HEK293 (cell line): ENCODE measurements around the gene SETDB2.

Experiments
- CTCF ChIA-PET: fragments of 350-600 bp; formaldehyde crosslinking; extraction: SDS; loops from one replicate; lab custom pipeline; 2021; ENCODE audit warnings: antibody characterized with exemption; lab: Yijun Ruan, JAX
- POLR2A ChIA-PET: fragments of 300-600 bp; formaldehyde crosslinking; extraction: SDS; loops from one replicate; lab custom pipeline; 2020; ENCODE audit warnings: antibody characterized with exemption, inconsistent platforms; lab: Yijun Ruan, JAX
- H3K27ac ChIP-seq: fragments of 200-500 bp; sonication (Bioruptor generic); 2 replicates; pipeline ENCODE4 v1.5.1; 2014; ENCODE audit warnings: low read depth, low read length, control low read depth, inconsistent platforms; ENCODE audit errors: extremely low read depth
- H3K36me3 ChIP-seq, 2 experiments: fragments of 200-500 bp in 1 of 2; sonication (Bioruptor generic) in 1 of 2; 1 replicate in 1 of 2; 2 replicates in 1 of 2; pipeline ENCODE4 v1.5.1; 2014 to 2017; ENCODE audit warnings: inconsistent platforms in 2 of 2, low read length in 2 of 2; ENCODE audit not compliant: control insufficient read depth in 2 of 2, insufficient read depth in 1 of 2
- H3K4me1 ChIP-seq: fragments of 200-500 bp; sonication (Bioruptor generic); 2 replicates; pipeline ENCODE4 v1.5.1; 2014; ENCODE audit warnings: mild to moderate bottlenecking, low read length, inconsistent platforms; ENCODE audit not compliant: control insufficient read depth, insufficient read depth
- H3K4me3 ChIP-seq: 2 replicates; pipeline ENCODE4 v1.5.1; 2011; ENCODE audit warnings: low read depth, mild to moderate bottlenecking, control low read depth, low read length, moderate library complexity
- H3K9me3 ChIP-seq: fragments of 200-500 bp; sonication (Bioruptor generic); 2 replicates; pipeline ENCODE4 v1.5.1; 2014; ENCODE audit warnings: low read depth, low read length, inconsistent platforms; ENCODE audit not compliant: control insufficient read depth, insufficient read depth
- GLI4 ChIP-seq: fragments of 450-650 bp; formaldehyde crosslinking; IDR thresholded peaks from 2 replicates; pipeline ENCODE4 v1.5.1; 2016; ENCODE audit warnings: missing biosample characterization, missing genetic modification characterization
- PRDM10 ChIP-seq: fragments of 450-650 bp; formaldehyde crosslinking; IDR thresholded peaks from 2 replicates; pipeline ENCODE4 v1.5.1; 2016; ENCODE audit warnings: missing biosample characterization, missing genetic modification characterization
- ZBTB21 ChIP-seq: fragments of 450-650 bp; formaldehyde crosslinking; IDR thresholded peaks from 2 replicates; pipeline ENCODE4 v1.5.1; 2017; ENCODE audit warnings: missing biosample characterization, missing genetic modification characterization
- ZBTB7A ChIP-seq: fragments of 450-650 bp; formaldehyde crosslinking; IDR thresholded peaks from 2 replicates; pipeline ENCODE4 v1.5.1; 2016; ENCODE audit warnings: low read depth, missing biosample characterization, missing genetic modification characterization
- ZFHX2 ChIP-seq: fragments of 450-650 bp; formaldehyde crosslinking; conservative IDR thresholded peaks from 2 replicates; pipeline ENCODE4 v1.5.1; 2016; ENCODE audit warnings: missing biosample characterization, missing genetic modification characterization
- ZNF24 ChIP-seq: fragments of 450-650 bp; formaldehyde crosslinking; IDR thresholded peaks from 2 replicates; pipeline ENCODE4 v1.5.1; 2016; ENCODE audit warnings: missing biosample characterization, missing genetic modification characterization
- ZNF248 ChIP-seq: fragments of 450-650 bp; formaldehyde crosslinking; IDR thresholded peaks from 2 replicates; pipeline ENCODE4 v1.5.1; 2017; ENCODE audit warnings: missing biosample characterization, missing genetic modification characterization
- ZNF558 ChIP-seq: fragments of 450-650 bp; formaldehyde crosslinking; IDR thresholded peaks from 2 replicates; pipeline ENCODE4 v1.5.1; 2016; ENCODE audit warnings: missing biosample characterization, missing genetic modification characterization
- ZNF639 ChIP-seq: fragments of 450-650 bp; formaldehyde crosslinking; IDR thresholded peaks from 2 replicates; pipeline ENCODE4 v1.5.1; 2016; ENCODE audit warnings: missing biosample characterization, missing genetic modification characterization
- TF ChIP-seq, protein P1 (sequence below): fragments of 450-650 bp; formaldehyde crosslinking; IDR thresholded peaks from 2 replicates; pipeline ENCODE4 v1.5.1; 2017; ENCODE audit warnings: missing biosample characterization, missing genetic modification characterization
- TF ChIP-seq, protein P2 (sequence below): fragments of 450-650 bp; IDR thresholded peaks from 2 replicates; pipeline ENCODE4 v1.5.1; 2018; ENCODE audit warnings: missing biosample characterization, missing genetic modification characterization
- TF ChIP-seq, protein P3 (sequence below): fragments of 450-650 bp; formaldehyde crosslinking; IDR thresholded peaks from 2 replicates; pipeline ENCODE4 v1.5.1; 2016; ENCODE audit warnings: missing biosample characterization, missing genetic modification characterization, borderline replicate concordance

Gene SETDB2

GRCh38 chr13:49464621-49465325 is 20.7 kb downstream of the SETDB2 start:
- CTCF ChIA-PET: no interaction called here
- H3K36me3 ChIP-seq: peaks cover 0 to 20% of the 10 kb centered on the region in 2 experiments; a peak in 2 of 3 replicates
- no peak overlapping the region for H3K27ac ChIP-seq
- no peaks in the 10 kb centered on the region for H3K4me1 ChIP-seq
- no peak for TF ChIP-seq ZFHX2 (tag by site-specific recombination)
- TF ChIP-seq, all 188 proteins: peak for 0
- H3K9me3 ChIP-seq: no peaks in the 10 kb centered on the region
- POLR2A ChIA-PET: no interaction called here
- no peak overlapping the region for H3K4me3 ChIP-seq

DNA sequence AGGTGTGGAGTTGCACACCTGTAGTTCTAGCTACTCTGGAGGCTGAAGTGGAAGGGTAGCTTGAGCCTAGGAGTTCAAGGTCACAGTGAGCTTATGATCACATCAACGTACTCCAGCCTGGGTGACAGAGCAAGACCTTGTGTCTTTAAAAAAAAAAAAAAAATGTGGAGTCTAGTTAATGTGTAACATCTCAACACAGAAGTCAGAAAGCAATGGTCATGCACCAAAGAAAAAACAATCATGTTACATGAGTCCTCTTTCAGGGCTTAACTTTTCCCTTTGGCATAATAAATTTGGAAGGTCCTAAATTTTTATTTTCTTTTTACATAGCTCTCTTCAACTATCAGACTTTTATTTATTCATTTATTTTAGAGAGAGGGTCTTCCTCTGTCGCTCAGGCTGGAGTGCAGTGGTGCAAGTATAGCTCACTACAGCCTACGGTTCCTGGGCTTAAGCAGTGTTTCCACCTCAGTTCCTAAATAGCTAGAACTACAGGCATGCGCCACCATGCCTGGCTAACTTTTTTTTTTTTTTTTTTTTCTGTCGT is 22.3 kb downstream of the SETDB2 start:
- Histone ChIP-seq H3K36me3 (peaks cover 0 to 17% of the 10 kb centered on the region in 2 experiments; a peak in 2 of 3 replicates), H3K27ac (no peak overlapping the region), H3K9me3 (no peaks in the 10 kb centered on the region), H3K4me1 (no peaks in the 10 kb centered on the region), H3K4me3 (no peak overlapping the region)
- CTCF ChIA-PET: no interaction called here
- POLR2A ChIA-PET: no interaction called here
- TF ChIP-seq ZNF558 (tag by site-specific recombination) (no peak), PRDM10 (tag by site-specific recombination) (no peak), ZNF24 (tag by site-specific recombination) (no peak), ZNF639 (tag by site-specific recombination) (no peak), ZNF248 (tag by site-specific recombination) (no peak), ZBTB7A (tag by site-specific recombination) (no peak), GLI4 (tag by site-specific recombination) (no peak), ZBTB21 (tag by site-specific recombination) (no peak)
- TF ChIP-seq, protein P1, sequence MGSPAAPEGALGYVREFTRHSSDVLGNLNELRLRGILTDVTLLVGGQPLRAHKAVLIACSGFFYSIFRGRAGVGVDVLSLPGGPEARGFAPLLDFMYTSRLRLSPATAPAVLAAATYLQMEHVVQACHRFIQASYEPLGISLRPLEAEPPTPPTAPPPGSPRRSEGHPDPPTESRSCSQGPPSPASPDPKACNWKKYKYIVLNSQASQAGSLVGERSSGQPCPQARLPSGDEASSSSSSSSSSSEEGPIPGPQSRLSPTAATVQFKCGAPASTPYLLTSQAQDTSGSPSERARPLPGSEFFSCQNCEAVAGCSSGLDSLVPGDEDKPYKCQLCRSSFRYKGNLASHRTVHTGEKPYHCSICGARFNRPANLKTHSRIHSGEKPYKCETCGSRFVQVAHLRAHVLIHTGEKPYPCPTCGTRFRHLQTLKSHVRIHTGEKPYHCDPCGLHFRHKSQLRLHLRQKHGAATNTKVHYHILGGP (tag by site-specific recombination): no peak
- TF ChIP-seq, protein P2, sequence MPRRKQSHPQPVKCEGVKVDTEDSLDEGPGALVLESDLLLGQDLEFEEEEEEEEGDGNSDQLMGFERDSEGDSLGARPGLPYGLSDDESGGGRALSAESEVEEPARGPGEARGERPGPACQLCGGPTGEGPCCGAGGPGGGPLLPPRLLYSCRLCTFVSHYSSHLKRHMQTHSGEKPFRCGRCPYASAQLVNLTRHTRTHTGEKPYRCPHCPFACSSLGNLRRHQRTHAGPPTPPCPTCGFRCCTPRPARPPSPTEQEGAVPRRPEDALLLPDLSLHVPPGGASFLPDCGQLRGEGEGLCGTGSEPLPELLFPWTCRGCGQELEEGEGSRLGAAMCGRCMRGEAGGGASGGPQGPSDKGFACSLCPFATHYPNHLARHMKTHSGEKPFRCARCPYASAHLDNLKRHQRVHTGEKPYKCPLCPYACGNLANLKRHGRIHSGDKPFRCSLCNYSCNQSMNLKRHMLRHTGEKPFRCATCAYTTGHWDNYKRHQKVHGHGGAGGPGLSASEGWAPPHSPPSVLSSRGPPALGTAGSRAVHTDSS (tag by site-specific recombination): no peak
- TF ChIP-seq, protein P3, sequence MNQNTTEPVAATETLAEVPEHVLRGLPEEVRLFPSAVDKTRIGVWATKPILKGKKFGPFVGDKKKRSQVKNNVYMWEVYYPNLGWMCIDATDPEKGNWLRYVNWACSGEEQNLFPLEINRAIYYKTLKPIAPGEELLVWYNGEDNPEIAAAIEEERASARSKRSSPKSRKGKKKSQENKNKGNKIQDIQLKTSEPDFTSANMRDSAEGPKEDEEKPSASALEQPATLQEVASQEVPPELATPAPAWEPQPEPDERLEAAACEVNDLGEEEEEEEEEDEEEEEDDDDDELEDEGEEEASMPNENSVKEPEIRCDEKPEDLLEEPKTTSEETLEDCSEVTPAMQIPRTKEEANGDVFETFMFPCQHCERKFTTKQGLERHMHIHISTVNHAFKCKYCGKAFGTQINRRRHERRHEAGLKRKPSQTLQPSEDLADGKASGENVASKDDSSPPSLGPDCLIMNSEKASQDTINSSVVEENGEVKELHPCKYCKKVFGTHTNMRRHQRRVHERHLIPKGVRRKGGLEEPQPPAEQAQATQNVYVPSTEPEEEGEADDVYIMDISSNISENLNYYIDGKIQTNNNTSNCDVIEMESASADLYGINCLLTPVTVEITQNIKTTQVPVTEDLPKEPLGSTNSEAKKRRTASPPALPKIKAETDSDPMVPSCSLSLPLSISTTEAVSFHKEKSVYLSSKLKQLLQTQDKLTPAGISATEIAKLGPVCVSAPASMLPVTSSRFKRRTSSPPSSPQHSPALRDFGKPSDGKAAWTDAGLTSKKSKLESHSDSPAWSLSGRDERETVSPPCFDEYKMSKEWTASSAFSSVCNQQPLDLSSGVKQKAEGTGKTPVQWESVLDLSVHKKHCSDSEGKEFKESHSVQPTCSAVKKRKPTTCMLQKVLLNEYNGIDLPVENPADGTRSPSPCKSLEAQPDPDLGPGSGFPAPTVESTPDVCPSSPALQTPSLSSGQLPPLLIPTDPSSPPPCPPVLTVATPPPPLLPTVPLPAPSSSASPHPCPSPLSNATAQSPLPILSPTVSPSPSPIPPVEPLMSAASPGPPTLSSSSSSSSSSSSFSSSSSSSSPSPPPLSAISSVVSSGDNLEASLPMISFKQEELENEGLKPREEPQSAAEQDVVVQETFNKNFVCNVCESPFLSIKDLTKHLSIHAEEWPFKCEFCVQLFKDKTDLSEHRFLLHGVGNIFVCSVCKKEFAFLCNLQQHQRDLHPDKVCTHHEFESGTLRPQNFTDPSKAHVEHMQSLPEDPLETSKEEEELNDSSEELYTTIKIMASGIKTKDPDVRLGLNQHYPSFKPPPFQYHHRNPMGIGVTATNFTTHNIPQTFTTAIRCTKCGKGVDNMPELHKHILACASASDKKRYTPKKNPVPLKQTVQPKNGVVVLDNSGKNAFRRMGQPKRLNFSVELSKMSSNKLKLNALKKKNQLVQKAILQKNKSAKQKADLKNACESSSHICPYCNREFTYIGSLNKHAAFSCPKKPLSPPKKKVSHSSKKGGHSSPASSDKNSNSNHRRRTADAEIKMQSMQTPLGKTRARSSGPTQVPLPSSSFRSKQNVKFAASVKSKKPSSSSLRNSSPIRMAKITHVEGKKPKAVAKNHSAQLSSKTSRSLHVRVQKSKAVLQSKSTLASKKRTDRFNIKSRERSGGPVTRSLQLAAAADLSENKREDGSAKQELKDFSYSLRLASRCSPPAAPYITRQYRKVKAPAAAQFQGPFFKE (tag by site-specific recombination): no peak
